ENCODE data around the gene TOR2A.

TOR2A gene

GRCh38 chr9:127693697-127694096 is 41.4 kb downstream of the TOR2A start:
- DNase-seq, result no peak

- no peak for DNase-seq
Measured at GRCh38 chr9:127693143-127693542, 42.0 kb downstream of the TOR2A start.

GRCh38 chr9:127692071-127692470 is 43.0 kb downstream of the TOR2A start:
- DNase-seq, result no peak

GRCh38 chr9:127690735-127691134 is 44.4 kb downstream of the TOR2A start:
- no peak for DNase-seq

- DNase-seq, result no peak
Measured at GRCh38 chr9:127689329-127690000, 45.6 kb downstream of the TOR2A start.

- DNase-seq, result peak; percentile 91
Measured at GRCh38 chr9:127686461-127687393, 48.4 kb downstream of the TOR2A start.

GRCh38 chr9:127684576-127684975 is 50.5 kb downstream of the TOR2A start:
- DNase-seq, result no peak

- no peak for DNase-seq
Measured at GRCh38 chr9:127683723-127684122, 51.4 kb downstream of the TOR2A start.

- DNase-seq, result no peak
Measured at GRCh38 chr9:127682351-127683136, 52.5 kb downstream of the TOR2A start.
